BJ (cell line): ENCODE data around the gene KLHL8. TPM values are rescaled to one million over a fixed set of nuclear protein-coding genes. Genes with fewer than 3 reads are reported as not detected.

Source experiments
- CTCF ChIA-PET: fragments of 350-600 bp; formaldehyde crosslinking; extraction: SDS; loops from one replicate; lab custom pipeline; 2021; ENCODE audit warnings: antibody characterized with exemption, inconsistent platforms; lab: Yijun Ruan, JAX
- POLR2A ChIA-PET: fragments of 300-600 bp; sonication (Branson Sonifier 250); formaldehyde crosslinking; extraction: SDS; loops from one replicate; lab custom pipeline; 2021; ENCODE audit warnings: antibody characterized with exemption; lab: Charles Lee
- DNase-seq: peaks from one replicate; pipeline ENCODE4 v3.0.0-alpha.2; 2011; ENCODE audit warnings: low read depth
- H3K27me3 ChIP-seq: 2 replicates; pipeline ENCODE4 v1.6.0; 2011; ENCODE audit warnings: low read length; ENCODE audit not compliant: control insufficient read depth, insufficient read depth
- H3K36me3 ChIP-seq: 2 replicates; pipeline ENCODE4 v1.5.1; 2011; ENCODE audit warnings: low read length; ENCODE audit not compliant: control insufficient read depth, insufficient read depth
- H3K4me3 ChIP-seq: 2 replicates; pipeline ENCODE4 v1.5.1; 2011; ENCODE audit warnings: low read depth, mild to moderate bottlenecking, control low read depth, low read length
- polyA plus RNA-seq: library from polyadenylated mRNA; depleted of rRNA; stranded (reverse); fragments of >200 nt; gene quantifications from 2 replicates; pipeline ENCODE4 v1.2.3, GENCODE V29; 2011
- TF ChIP-seq, protein P1 (sequence below): IDR thresholded peaks from 2 replicates; pipeline ENCODE4 v1.5.1; 2011; ENCODE audit warnings: low read depth, mild to moderate bottlenecking, control low read depth, inconsistent platforms, low read length, moderate library complexity; ENCODE audit not compliant: insufficient read depth

KLHL8 gene
- polyA plus RNA-seq, 1 experiment: 1.7 TPM

DNA sequence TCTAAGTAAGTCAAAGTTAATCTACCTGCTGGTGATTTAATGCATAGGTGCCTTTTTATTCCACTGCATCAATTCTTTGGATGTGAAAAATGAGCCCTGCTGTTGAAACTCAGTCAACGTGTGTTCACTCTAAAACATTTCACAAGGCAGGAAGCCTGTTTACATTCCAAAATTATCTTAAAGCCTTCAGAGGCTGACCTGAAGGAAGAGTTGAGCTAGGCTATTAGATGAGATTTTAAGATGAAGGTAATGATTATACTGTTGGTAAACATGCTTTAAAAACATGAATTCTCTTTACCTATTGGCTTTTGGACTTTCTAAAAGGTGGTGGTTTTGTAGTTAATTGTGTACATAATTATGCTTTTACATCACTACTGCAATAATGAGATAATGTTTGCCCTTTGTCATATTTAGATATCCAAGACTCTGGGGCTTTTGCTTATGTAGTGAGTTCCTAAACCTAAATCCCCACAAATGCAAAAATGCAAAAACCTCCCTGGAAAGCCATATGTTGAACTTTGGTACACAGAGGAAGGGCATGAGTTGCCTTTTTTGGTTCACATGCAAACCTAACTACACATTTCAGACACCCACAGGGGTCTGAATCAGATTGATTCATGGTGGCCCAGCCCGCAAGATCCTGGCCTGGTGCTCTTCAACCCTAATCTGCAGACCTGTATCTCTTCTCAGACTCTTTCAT lies 92.3 kb downstream of the KLHL8 start:
- Histone ChIP-seq H3K4me3 (no peak overlapping the region), H3K36me3 (peaks cover 14% of the 10 kb centered on the region), H3K27me3 (no peaks in the 10 kb centered on the region)
- CTCF ChIA-PET: interaction anchor here (1.1 kb wide), 1 partner anchor 23 kb away, joined by 3 read pairs; no protein-coding TSS in a partner anchor
- DNase-seq: no peak
- TF ChIP-seq, protein P1, sequence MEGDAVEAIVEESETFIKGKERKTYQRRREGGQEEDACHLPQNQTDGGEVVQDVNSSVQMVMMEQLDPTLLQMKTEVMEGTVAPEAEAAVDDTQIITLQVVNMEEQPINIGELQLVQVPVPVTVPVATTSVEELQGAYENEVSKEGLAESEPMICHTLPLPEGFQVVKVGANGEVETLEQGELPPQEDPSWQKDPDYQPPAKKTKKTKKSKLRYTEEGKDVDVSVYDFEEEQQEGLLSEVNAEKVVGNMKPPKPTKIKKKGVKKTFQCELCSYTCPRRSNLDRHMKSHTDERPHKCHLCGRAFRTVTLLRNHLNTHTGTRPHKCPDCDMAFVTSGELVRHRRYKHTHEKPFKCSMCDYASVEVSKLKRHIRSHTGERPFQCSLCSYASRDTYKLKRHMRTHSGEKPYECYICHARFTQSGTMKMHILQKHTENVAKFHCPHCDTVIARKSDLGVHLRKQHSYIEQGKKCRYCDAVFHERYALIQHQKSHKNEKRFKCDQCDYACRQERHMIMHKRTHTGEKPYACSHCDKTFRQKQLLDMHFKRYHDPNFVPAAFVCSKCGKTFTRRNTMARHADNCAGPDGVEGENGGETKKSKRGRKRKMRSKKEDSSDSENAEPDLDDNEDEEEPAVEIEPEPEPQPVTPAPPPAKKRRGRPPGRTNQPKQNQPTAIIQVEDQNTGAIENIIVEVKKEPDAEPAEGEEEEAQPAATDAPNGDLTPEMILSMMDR: no peak
- POLR2A ChIA-PET: no interaction called here

GRCh38 chr4:87126056-87126455 lies 94.4 kb downstream of the KLHL8 start:
- TF ChIP-seq, protein P1: no peak
- CTCF ChIA-PET: interaction anchor here (0.6 to 1.4 kb wide), 4 partner anchors 9 to 180 kb away, joined by 3 to 4 read pairs (median 3); no protein-coding TSS in a partner anchor
- POLR2A ChIA-PET: no interaction called here
- Histone ChIP-seq H3K27me3 (no peaks in the 10 kb centered on the region), H3K36me3 (peaks cover 14% of the 10 kb centered on the region), H3K4me3 (no peak overlapping the region)
- DNase-seq: no peak

GRCh38 chr4:87122252-87122651 lies 98.2 kb downstream of the KLHL8 start:
- no peak for DNase-seq
- Histone ChIP-seq H3K36me3 (peaks cover 7% of the 10 kb centered on the region), H3K4me3 (no peak overlapping the region), H3K27me3 (no peaks in the 10 kb centered on the region)
- CTCF ChIA-PET: no interaction called here
- POLR2A ChIA-PET: no interaction called here
- TF ChIP-seq, protein P1: no peak

GRCh38 chr4:87121341-87122065 lies 98.9 kb downstream of the KLHL8 start:
- no peak for DNase-seq
- POLR2A ChIA-PET: no interaction called here
- TF ChIP-seq, protein P1: no peak

DNA sequence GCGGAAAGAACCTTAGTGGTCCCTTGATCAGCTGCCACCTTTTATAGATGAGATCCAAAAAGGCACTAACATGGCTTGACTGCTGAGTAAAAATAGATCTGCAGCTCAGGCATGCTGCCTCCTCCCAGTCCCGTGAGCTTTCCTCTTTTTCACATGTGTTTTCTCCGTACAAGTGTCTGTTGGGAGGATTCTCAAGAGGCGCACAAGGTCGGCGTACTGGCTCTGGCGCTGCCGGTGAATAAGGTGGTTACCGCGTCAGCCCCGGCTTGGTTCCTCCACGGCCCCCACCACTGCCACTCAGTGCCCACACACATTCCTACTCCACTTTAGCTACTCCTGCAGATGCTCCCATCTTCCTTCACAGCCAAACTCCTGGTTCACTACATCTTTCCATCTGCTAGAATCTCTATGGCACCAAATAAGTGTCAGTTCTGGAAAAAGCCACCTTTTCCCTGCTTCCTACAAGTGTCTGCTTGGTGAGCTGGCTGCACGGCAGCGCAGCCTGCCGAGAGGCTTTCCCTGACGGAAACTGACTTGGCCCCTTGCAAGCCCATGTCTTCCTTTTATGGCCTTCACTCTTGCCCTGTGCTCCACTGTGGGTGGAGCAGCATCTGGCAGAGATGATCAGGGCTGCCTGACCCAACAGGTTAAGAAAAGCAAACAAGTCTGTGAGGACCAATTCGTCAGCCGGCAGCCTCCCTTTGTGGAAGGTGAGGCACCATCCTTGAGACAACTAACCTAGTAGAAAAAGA lies 99.8 kb downstream of the KLHL8 start:
- POLR2A ChIA-PET: no interaction called here
- DNase-seq: no peak
- no peak overlapping the region for H3K4me3 ChIP-seq
- CTCF ChIA-PET: no interaction called here
- TF ChIP-seq, protein P1: no peak
- H3K36me3 ChIP-seq: peaks cover under 1% of the 10 kb centered on the region; the same call in 1 of the 2 replicates
- H3K27me3 ChIP-seq: no peaks in the 10 kb centered on the region

More at GRCh38 chr4:87121341-87122065, 98.9 kb downstream of the KLHL8 start:
- H3K36me3 ChIP-seq: peaks cover 7% of the 10 kb centered on the region
- no peaks in the 10 kb centered on the region for H3K27me3 ChIP-seq
- H3K4me3 ChIP-seq: no peak overlapping the region
- CTCF ChIA-PET: no interaction called here
